Measurements from ENCODE around the gene KLF13.

KLF13 gene

DNA sequence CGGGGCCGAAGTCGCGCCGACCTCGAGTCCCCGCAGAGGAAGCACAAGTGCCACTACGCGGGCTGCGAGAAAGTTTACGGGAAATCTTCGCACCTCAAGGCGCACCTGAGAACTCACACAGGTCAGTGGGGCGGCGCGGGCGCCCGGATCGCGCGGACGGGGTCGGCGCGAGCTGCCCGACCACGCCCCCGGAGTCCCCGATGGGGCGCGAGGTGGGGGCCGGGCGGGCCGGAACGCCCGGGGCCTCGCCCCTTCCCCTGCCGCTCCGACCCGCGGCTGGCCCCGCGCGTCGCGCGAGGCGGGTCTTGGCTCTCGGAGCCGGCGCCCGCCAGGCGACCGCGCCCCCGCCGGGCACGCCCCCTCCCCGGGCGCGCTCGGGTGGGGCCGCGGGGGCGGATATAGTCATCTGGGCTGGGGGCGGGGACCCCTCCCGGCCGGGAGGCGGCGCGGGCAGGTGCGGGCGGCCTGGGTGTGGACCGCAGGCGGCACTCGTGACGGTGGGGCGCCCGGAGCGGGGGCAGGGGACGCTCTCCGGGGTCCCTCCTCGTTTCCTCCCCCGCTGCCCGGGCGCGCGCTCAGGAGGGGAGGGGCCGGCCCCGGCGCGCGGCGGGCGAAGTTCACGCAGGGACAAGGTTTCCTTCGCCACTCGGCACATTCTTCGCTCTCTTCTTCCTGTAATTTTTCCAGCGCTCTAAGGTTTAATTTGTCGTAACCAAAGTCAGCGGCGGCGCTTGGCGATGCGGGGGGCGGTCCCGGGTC is 1.2 kb downstream of the KLF13 start:
- peak overlapping the region; percentile 59 to 78 for H3K4me3 ChIP-seq (replicated peaks in 1 of 2; ENCODE audit: low read depth in 2 of 2, low read length in 2 of 2)
- TF ChIP-seq, protein P1, sequence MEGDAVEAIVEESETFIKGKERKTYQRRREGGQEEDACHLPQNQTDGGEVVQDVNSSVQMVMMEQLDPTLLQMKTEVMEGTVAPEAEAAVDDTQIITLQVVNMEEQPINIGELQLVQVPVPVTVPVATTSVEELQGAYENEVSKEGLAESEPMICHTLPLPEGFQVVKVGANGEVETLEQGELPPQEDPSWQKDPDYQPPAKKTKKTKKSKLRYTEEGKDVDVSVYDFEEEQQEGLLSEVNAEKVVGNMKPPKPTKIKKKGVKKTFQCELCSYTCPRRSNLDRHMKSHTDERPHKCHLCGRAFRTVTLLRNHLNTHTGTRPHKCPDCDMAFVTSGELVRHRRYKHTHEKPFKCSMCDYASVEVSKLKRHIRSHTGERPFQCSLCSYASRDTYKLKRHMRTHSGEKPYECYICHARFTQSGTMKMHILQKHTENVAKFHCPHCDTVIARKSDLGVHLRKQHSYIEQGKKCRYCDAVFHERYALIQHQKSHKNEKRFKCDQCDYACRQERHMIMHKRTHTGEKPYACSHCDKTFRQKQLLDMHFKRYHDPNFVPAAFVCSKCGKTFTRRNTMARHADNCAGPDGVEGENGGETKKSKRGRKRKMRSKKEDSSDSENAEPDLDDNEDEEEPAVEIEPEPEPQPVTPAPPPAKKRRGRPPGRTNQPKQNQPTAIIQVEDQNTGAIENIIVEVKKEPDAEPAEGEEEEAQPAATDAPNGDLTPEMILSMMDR (IDR thresholded peaks at IDR 0.05; ENCODE audit: low read depth, low read length) = no peak
- peak; percentile 45 to 63 for DNase-seq (ENCODE audit: low read depth in 2 of 2)

DNA sequence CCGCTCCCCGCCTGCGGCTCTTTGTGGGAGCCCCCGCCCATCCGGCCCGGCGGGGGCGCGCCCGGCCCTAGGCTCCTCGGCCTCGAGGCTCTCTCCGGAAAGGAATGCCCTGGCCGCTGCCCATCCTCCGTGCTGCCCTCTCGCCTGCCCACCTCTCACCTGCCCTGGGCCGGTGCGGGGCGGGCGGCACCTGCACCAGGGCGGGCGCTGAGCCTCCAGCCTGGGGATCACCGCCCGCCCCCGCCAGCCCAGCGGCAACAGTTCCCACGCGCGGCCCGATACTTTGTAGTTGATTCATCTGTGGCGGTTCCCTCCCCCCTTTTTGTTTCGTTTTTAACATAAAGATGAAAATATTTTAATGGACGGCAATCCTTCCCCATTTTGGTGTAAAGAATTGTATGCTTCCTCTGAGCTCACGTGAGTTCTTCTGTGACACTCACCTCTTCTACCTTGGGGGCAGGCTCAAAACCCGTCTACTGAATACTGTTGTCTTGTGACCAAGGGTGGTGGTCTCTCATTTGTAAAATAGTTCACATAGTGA is 1.9 kb downstream of the KLF13 start:
- H3K4me3 ChIP-seq (replicated peaks in 1 of 2; ENCODE audit: low read depth in 2 of 2, low read length in 2 of 2) = peak overlapping the region; percentile 59 to 78
- TF ChIP-seq, protein P1 (IDR thresholded peaks at IDR 0.05; ENCODE audit: low read depth, low read length) = no peak
- peak; percentile 31 to 46 for DNase-seq (ENCODE audit: low read depth in 2 of 2)

DNA sequence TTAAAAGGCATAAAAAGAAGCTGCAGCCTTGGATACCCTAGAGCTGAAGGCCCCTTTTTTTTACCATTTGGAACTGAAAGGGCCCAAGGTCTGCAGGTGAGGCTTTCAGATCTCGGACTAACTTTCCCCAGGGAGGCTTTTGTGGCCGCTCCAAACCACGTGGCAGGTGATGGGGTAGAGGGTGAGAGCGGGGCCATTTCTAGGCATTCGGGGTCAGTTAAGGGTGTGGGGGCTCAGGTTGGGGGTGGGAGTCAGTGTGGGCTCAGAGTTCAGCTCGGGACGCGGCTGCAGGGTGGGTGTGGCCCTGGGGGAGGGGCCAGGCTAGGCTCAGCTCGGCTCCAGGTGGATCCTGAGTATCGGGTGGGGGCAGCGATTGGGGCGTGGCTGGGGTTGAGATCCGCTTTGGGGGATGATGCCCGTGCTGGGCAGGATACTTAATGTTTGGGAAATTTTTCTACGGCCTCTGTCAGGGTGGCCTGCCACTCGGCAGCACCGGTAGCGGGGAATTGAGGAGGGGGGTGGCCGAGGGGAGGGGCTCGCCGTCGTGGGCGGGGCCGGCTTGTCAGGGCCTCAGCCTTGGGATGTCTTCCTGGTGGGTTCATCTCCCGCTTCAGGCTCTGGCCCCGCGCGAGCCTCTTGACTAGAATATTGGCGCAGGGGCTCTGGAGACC is 2.5 kb downstream of the KLF13 start:
- TF ChIP-seq, protein P1 (IDR thresholded peaks at IDR 0.05; ENCODE audit: low read depth, low read length) = no peak
- DNase-seq (ENCODE audit: low read depth in 2 of 2) = no peak
- peak overlapping the region; percentile 59 to 78 for H3K4me3 ChIP-seq (replicated peaks in 1 of 2; ENCODE audit: low read depth in 2 of 2, low read length in 2 of 2)

DNA sequence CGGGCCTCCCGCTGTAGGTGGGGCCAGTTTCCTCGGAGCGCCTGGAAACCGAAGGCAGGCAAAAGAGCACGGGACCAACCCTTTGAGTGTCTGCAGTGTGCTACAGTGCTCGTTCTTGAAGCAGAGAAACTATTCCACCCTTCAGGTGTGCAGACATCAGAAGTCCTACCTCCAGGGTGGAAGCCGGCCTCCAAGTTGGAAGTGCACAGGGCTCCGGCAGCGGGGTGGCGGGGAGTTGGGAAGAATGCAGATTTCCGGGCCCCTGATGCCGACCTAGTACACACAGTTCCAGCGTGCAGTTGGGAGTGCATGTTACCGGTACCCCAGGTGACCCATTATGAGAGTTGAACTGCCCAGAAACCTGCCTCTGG is 3.0 kb downstream of the KLF13 start:
- no peak for DNase-seq (ENCODE audit: low read depth in 2 of 2)
- TF ChIP-seq, protein P1 (IDR thresholded peaks at IDR 0.05; ENCODE audit: low read depth, low read length) = no peak
- H3K4me3 ChIP-seq (replicated peaks in 1 of 2; ENCODE audit: low read depth in 2 of 2, low read length in 2 of 2) = peak overlapping the region; percentile 59 to 78

DNA sequence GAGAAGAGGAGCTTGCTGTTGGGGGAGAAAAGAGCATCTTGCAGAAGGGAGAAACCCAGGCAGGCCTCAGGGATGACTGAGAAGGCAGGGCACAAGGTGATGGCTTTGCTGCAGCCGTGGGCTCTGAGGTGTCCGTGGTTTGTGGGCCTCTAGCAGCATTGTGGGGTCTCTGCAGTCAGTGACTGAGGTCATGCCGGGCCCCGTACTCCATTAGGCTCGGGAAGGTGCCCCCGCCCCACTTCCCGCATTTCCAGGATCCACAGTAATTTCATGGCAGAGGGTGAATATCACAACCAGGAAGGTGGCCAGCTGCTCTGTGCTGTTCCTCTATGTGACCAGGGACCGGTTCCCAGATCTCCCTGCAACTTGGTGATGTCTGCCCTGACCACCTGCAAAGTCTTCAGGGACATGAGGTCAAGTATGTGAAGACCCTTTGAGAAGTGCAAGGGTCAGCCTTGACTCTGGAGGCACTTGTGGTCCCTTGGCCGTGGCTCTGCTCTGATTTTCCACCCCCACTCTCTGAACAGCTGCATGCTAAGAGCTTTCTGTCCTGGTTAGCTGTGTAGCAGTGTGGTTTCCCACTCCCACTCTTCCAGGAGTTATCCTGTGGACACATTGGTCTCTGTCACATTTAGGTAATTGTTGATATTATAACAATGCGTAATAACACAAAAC is 3.6 kb downstream of the KLF13 start:
- peak overlapping the region in 1 of 2 donors; percentile 78 for H3K4me3 ChIP-seq (replicated peaks in 1 of 2; ENCODE audit: low read depth in 2 of 2, low read length in 2 of 2)
- TF ChIP-seq, protein P1 (IDR thresholded peaks at IDR 0.05; ENCODE audit: low read depth, low read length) = no peak
- DNase-seq (ENCODE audit: low read depth in 2 of 2) = no peak

DNA sequence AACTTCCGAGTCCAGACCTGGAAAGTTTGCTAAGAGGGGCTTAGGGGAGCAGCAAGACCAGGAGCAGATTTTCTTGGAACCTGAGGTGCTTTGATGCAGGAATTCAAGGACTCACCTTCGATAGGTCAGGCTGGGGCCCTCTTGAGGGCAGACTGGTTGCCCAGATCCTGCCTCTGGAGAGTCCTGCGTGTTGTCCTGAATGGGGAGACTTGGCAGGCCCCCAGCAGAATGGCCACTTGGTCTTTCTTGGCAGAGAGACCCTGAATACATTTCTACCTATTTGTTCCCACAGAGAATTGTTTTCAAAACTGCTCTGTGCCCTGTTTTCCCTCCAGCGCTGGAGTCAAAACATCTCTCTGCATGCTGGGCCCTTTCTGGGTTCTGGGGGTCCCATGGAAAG is 4.2 kb downstream of the KLF13 start:
- H3K4me3 ChIP-seq (replicated peaks in 1 of 2; ENCODE audit: low read depth in 2 of 2, low read length in 2 of 2) = no peak overlapping the region
- DNase-seq (ENCODE audit: low read depth in 2 of 2) = no peak
- TF ChIP-seq, protein P1 (IDR thresholded peaks at IDR 0.05; ENCODE audit: low read depth, low read length) = no peak
